Liver (tissue), 3 donors: ENCODE data around the gene ERBB3.

Source experiments
- GABPA ChIP-seq, 2 donors: IDR thresholded peaks in 1 of 2; conservative IDR thresholded peaks in 1 of 2; 2 replicates each; pipeline ENCODE4 v1.6.1; 2016; ENCODE audit warnings: antibody characterized with exemption in 2 of 2, mild to moderate bottlenecking in 1 of 2, moderate library complexity in 1 of 2
- NR2F2 ChIP-seq: IDR thresholded peaks from 2 replicates; pipeline ENCODE4 v1.6.1; 2016; ENCODE audit warnings: antibody characterized with exemption
- TAF1 ChIP-seq: conservative IDR thresholded peaks from 2 replicates; pipeline ENCODE4 v1.6.1; 2016; ENCODE audit warnings: antibody characterized with exemption, mild to moderate bottlenecking
- YY1 ChIP-seq: IDR thresholded peaks from 2 replicates; pipeline ENCODE4 v1.6.1; 2016; ENCODE audit warnings: antibody characterized with exemption, mild to moderate bottlenecking
- TF ChIP-seq, protein P1 (sequence below): IDR thresholded peaks from 2 replicates; pipeline ENCODE4 v1.6.1; 2016; ENCODE audit warnings: antibody characterized with exemption, mild to moderate bottlenecking
- TF ChIP-seq, protein P2 (sequence below): fragments of 150-350 bp; IDR thresholded peaks from 2 replicates; pipeline ENCODE4 v1.5.1; 2017; ENCODE audit warnings: improper control_type of control experiment, low read depth, low read length; ENCODE audit not compliant: missing input control
- TF ChIP-seq, protein P3 (sequence below): IDR thresholded peaks from 2 replicates; pipeline ENCODE4 v1.6.1; 2016; ENCODE audit warnings: antibody characterized with exemption
- donor health status: healthy.
- donor health status: healthy.

DNA sequence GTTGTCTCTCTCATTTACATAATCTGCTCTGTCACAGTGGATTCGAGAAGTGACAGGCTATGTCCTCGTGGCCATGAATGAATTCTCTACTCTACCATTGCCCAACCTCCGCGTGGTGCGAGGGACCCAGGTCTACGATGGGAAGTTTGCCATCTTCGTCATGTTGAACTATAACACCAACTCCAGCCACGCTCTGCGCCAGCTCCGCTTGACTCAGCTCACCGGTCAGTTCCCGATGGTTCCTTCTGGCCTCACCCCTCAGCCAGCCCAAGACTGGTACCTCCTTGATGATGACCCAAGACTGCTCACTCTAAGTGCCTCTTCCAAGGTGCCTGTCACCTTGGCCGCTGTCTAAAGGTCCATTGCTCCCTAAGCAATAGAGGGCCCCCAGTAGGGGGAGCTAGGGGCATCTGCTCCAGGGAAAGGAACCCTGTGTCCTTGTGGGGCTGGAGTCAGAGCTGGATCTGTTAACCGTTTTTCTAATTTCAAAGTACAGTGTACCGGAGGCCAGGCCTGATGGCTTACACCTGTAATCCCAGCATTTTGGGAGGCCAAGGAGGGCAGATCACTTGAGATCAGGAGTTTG lies 5.1 kb downstream of the ERBB3 start:
- TF ChIP-seq, protein P1, sequence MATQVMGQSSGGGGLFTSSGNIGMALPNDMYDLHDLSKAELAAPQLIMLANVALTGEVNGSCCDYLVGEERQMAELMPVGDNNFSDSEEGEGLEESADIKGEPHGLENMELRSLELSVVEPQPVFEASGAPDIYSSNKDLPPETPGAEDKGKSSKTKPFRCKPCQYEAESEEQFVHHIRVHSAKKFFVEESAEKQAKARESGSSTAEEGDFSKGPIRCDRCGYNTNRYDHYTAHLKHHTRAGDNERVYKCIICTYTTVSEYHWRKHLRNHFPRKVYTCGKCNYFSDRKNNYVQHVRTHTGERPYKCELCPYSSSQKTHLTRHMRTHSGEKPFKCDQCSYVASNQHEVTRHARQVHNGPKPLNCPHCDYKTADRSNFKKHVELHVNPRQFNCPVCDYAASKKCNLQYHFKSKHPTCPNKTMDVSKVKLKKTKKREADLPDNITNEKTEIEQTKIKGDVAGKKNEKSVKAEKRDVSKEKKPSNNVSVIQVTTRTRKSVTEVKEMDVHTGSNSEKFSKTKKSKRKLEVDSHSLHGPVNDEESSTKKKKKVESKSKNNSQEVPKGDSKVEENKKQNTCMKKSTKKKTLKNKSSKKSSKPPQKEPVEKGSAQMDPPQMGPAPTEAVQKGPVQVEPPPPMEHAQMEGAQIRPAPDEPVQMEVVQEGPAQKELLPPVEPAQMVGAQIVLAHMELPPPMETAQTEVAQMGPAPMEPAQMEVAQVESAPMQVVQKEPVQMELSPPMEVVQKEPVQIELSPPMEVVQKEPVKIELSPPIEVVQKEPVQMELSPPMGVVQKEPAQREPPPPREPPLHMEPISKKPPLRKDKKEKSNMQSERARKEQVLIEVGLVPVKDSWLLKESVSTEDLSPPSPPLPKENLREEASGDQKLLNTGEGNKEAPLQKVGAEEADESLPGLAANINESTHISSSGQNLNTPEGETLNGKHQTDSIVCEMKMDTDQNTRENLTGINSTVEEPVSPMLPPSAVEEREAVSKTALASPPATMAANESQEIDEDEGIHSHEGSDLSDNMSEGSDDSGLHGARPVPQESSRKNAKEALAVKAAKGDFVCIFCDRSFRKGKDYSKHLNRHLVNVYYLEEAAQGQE: no peak
- TF ChIP-seq TAF1 (no peak), YY1 (no peak), GABPA (IDR thresholded peaks at IDR 0.05 in 1 of 2, conservative IDR thresholded peaks at IDR 0.05 in 1 of 2) (no peak), NR2F2 (no peak)
- TF ChIP-seq, protein P2, sequence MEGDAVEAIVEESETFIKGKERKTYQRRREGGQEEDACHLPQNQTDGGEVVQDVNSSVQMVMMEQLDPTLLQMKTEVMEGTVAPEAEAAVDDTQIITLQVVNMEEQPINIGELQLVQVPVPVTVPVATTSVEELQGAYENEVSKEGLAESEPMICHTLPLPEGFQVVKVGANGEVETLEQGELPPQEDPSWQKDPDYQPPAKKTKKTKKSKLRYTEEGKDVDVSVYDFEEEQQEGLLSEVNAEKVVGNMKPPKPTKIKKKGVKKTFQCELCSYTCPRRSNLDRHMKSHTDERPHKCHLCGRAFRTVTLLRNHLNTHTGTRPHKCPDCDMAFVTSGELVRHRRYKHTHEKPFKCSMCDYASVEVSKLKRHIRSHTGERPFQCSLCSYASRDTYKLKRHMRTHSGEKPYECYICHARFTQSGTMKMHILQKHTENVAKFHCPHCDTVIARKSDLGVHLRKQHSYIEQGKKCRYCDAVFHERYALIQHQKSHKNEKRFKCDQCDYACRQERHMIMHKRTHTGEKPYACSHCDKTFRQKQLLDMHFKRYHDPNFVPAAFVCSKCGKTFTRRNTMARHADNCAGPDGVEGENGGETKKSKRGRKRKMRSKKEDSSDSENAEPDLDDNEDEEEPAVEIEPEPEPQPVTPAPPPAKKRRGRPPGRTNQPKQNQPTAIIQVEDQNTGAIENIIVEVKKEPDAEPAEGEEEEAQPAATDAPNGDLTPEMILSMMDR: no peak
- TF ChIP-seq, protein P3, sequence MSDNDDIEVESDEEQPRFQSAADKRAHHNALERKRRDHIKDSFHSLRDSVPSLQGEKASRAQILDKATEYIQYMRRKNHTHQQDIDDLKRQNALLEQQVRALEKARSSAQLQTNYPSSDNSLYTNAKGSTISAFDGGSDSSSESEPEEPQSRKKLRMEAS: no peak
